A549 (cell line): ENCODE results near the gene CSTPP1. TPM values are rescaled to one million over a fixed set of nuclear protein-coding genes. Genes with fewer than 3 reads are reported as not detected.
A peak's percentile ranks its signal among the peaks of the same experiment; 100 is the strongest.

ENCODE experiments used
- BCL3 ChIP-seq: fragments of >200 bp; sonication (Bioruptor Twin); formaldehyde crosslinking; IDR thresholded peaks from 3 replicates; pipeline ENCODE4 v1.6.1; 2016
- CBX8 ChIP-seq: fragments of 200-600 bp; sonication (generic); IDR thresholded peaks from 2 replicates; pipeline ENCODE4 v1.6.1; 2016
- CHD2 ChIP-seq: fragments of 150-350 bp; IDR thresholded peaks from 2 replicates; pipeline ENCODE4 v1.6.1; 2014; ENCODE audit warnings: low read length; ENCODE audit not compliant: partially characterized antibody
- CTCF ChIP-seq: fragments of >200 bp; sonication (Bioruptor Twin); formaldehyde crosslinking; IDR thresholded peaks from 3 replicates; pipeline ENCODE4 v1.5.1; 2016
- ELK1 ChIP-seq: fragments of 150-350 bp; IDR thresholded peaks from 2 replicates; pipeline ENCODE4 v1.6.1; 2014; ENCODE audit warnings: low read depth, mild to moderate bottlenecking, low read length
- EP300 ChIP-seq, 2 experiments: fragments of >200 bp; sonication (Bioruptor Twin); formaldehyde crosslinking; IDR thresholded peaks; 2 replicates in 1 of 2; 3 replicates in 1 of 2; pipeline ENCODE4 v1.6.1; 2016 to 2017
- ESRRA ChIP-seq: fragments of 150-350 bp; IDR thresholded peaks from 2 replicates; pipeline ENCODE4 v1.6.1; 2014; ENCODE audit warnings: mild to moderate bottlenecking, low read length, borderline replicate concordance
- FOSL2 ChIP-seq, 2 experiments: fragments of 450-650 bp in 1 of 2; fragments of >200 bp in 1 of 2; sonication (Bioruptor Twin) in 1 of 2; formaldehyde crosslinking; IDR thresholded peaks; 2 replicates each; pipeline versions ENCODE4 v1.5.0 to v1.6.1; 2016 to 2020; ENCODE audit warnings: mild to moderate bottlenecking in 1 of 2, moderate library complexity in 1 of 2
- FOXS1 ChIP-seq: fragments of 250-450 bp; sonication (Bioruptor Pico); IDR thresholded peaks from 2 replicates; pipeline ENCODE4 v1.5.0; 2020; ENCODE audit warnings: mild to moderate bottlenecking, moderate library complexity
- HES2 ChIP-seq: fragments of >200 bp; sonication (Bioruptor Twin); formaldehyde crosslinking; IDR thresholded peaks from 2 replicates; pipeline ENCODE4 v1.6.1; 2016
- HEYL ChIP-seq: fragments of 250-450 bp; sonication (Bioruptor Pico); IDR thresholded peaks from 2 replicates; pipeline ENCODE4 v1.8.0; 2021; ENCODE audit warnings: mild to moderate bottlenecking, moderate library complexity
- HOXA7 ChIP-seq: fragments of 250-450 bp; sonication (Bioruptor Pico); IDR thresholded peaks from 2 replicates; pipeline ENCODE4 v1.5.0; 2020; ENCODE audit warnings: mild to moderate bottlenecking, moderate library complexity
- HOXB13 ChIP-seq: fragments of 250-450 bp; sonication (Bioruptor Pico); IDR thresholded peaks from 2 replicates; pipeline ENCODE4 v1.5.0; 2020; ENCODE audit warnings: low read depth, mild to moderate bottlenecking, moderate library complexity
- HOXB5 ChIP-seq: fragments of 250-450 bp; sonication (Bioruptor Pico); IDR thresholded peaks from 2 replicates; pipeline ENCODE4 v1.5.0; 2020; ENCODE audit warnings: mild to moderate bottlenecking, moderate library complexity
- JUNB ChIP-seq: fragments of >200 bp; sonication (Bioruptor Twin); formaldehyde crosslinking; IDR thresholded peaks from 2 replicates; pipeline ENCODE4 v1.6.1; 2016
- KDM5A ChIP-seq: fragments of 200-600 bp; sonication (generic); IDR thresholded peaks from 2 replicates; pipeline ENCODE4 v1.6.1; 2016; ENCODE audit warnings: antibody characterized with exemption, mild to moderate bottlenecking
- MAFK ChIP-seq: fragments of 450-650 bp; IDR thresholded peaks from 2 replicates; pipeline ENCODE4 v1.6.1; 2014; ENCODE audit not compliant: partially characterized antibody
- MAZ ChIP-seq: fragments of 150-350 bp; IDR thresholded peaks from 2 replicates; pipeline ENCODE4 v1.6.1; 2014; ENCODE audit warnings: antibody characterized with exemption, low read depth, low read length, borderline replicate concordance
- NPAS2 ChIP-seq: fragments of 250-450 bp; sonication (Bioruptor Pico); IDR thresholded peaks from 2 replicates; pipeline ENCODE4 v1.8.0; 2022; ENCODE audit warnings: mild to moderate bottlenecking, moderate library complexity, borderline replicate concordance
- PBX3 ChIP-seq: IDR thresholded peaks from 2 replicates; pipeline ENCODE4 v1.6.1; 2012
- PHF8 ChIP-seq: fragments of 200-600 bp; sonication (generic); IDR thresholded peaks from 2 replicates; pipeline ENCODE4 v1.6.1; 2016; ENCODE audit warnings: low read depth, mild to moderate bottlenecking, antibody characterized with exemption, moderate library complexity, borderline replicate concordance
- RAD21 ChIP-seq, 2 experiments: fragments of >200 bp in 1 of 2; sonication (Bioruptor Twin) in 1 of 2; formaldehyde crosslinking in 1 of 2; IDR thresholded peaks in 1 of 2; conservative IDR thresholded peaks in 1 of 2; 2 replicates in 1 of 2; 3 replicates in 1 of 2; pipeline ENCODE4 v1.6.1; 2012 to 2018; ENCODE audit warnings: inconsistent platforms in 1 of 2
- RCOR1 ChIP-seq: fragments of 150-350 bp; IDR thresholded peaks from 2 replicates; pipeline ENCODE4 v1.6.1; 2014; ENCODE audit warnings: antibody characterized with exemption, low read length, low read depth
- RFX5 ChIP-seq: fragments of 450-650 bp; IDR thresholded peaks from 2 replicates; pipeline ENCODE4 v1.7.1; 2014; ENCODE audit warnings: antibody characterized with exemption, mild to moderate bottlenecking, moderate library complexity
- RNF2 ChIP-seq: fragments of 200-600 bp; sonication (generic); IDR thresholded peaks from 2 replicates; pipeline ENCODE4 v1.6.1; 2016; ENCODE audit warnings: low read depth, mild to moderate bottlenecking, antibody characterized with exemption, moderate library complexity, borderline replicate concordance
- SMC3 ChIP-seq: fragments of >200 bp; sonication (Bioruptor Twin); formaldehyde crosslinking; IDR thresholded peaks from 3 replicates; pipeline ENCODE4 v1.6.1; 2018; ENCODE audit warnings: inconsistent platforms
- SREBF2 ChIP-seq: fragments of 450-650 bp; IDR thresholded peaks from 2 replicates; pipeline ENCODE4 v1.6.1; 2014; ENCODE audit warnings: mild to moderate bottlenecking, moderate library complexity
- USF2 ChIP-seq: fragments of 450-650 bp; IDR thresholded peaks from 2 replicates; pipeline ENCODE4 v1.6.1; 2014; ENCODE audit warnings: antibody characterized with exemption
- ZC3H11A ChIP-seq: fragments of 450-650 bp; IDR thresholded peaks from 2 replicates; pipeline ENCODE4 v1.6.1; 2014; ENCODE audit warnings: antibody characterized with exemption, mild to moderate bottlenecking
- ZFP36 ChIP-seq: fragments of 450-650 bp; IDR thresholded peaks from 2 replicates; pipeline ENCODE4 v1.6.1; 2014; ENCODE audit warnings: borderline replicate concordance; ENCODE audit not compliant: partially characterized antibody
- ZNF302 ChIP-seq: fragments of 250-450 bp; sonication (Bioruptor Pico); IDR thresholded peaks from 2 replicates; pipeline ENCODE4 v1.9.0; 2021; ENCODE audit warnings: inconsistent platforms, mild to moderate bottlenecking, moderate library complexity
- polyA plus RNA-seq, 4 experiments: library from polyadenylated mRNA; depleted of rRNA in 3 of 4; stranded (reverse); fragments of >200 nt; fragmentation: RNase III in 1 of 4; extraction: RNeasy Plus Mini Kit Qiagen cat#74134 plus additional on column Dnase treatment in 1 of 4; gene quantifications; 2 replicates in 3 of 4; 3 replicates in 1 of 4; pipeline ENCODE4 v1.2.3, GENCODE V29; 2011 to 2017

The CSTPP1 gene
- polyA plus RNA-seq, 2 of the 4 experiments (the other 2 are of a cell fraction) = 31.5 to 34.5 TPM

GRCh38 chr11:47176328-47177228 lies 240.0 kb downstream of the CSTPP1 start, which contains the start of gene ARFGAP2 (continued):
- TF ChIP-seq RCOR1 = no peak
- TF ChIP-seq SREBF2 = no peak
- TF ChIP-seq CBX8 = no peak
- no peak for TF ChIP-seq NPAS2 (CRISPR knock-in tag)
- TF ChIP-seq MAZ = no peak
- no peak for TF ChIP-seq ZC3H11A
- TF ChIP-seq SMC3 = no peak
- no peak for TF ChIP-seq ESRRA
- TF ChIP-seq FOSL2 (IDR thresholded peaks at IDR 0.05) = no peak
- TF ChIP-seq FOSL2 (CRISPR knock-in tag; IDR thresholded peaks at IDR 0.05) = no peak
- TF ChIP-seq RFX5 = 0 out of 2 replicates have a peak, but pooled peaks have one; percentile 17
- no peak for TF ChIP-seq USF2
- no peak for TF ChIP-seq EP300 (IDR thresholded peaks at IDR 0.05)
- no peak for TF ChIP-seq RNF2
- TF ChIP-seq HOXA7 = no peak
- no peak for TF ChIP-seq HEYL (CRISPR knock-in tag)
- no peak for TF ChIP-seq ELK1
- TF ChIP-seq ZNF302 = no peak
- TF ChIP-seq JUNB = no peak
- TF ChIP-seq PHF8 = peak; percentile 56
- TF ChIP-seq HES2 = no peak
- no peak for TF ChIP-seq MAFK
- TF ChIP-seq BCL3 = no peak
- no peak for TF ChIP-seq ZFP36
- TF ChIP-seq PBX3 = peak; percentile 68; the same call in 1 of the 2 replicates
- TF ChIP-seq CHD2 = no peak
- TF ChIP-seq RAD21 (conservative IDR thresholded peaks at IDR 0.05 in 1 of 2, IDR thresholded peaks at IDR 0.05 in 1 of 2) = no peak
- no peak for TF ChIP-seq HOXB5 (CRISPR knock-in tag)
- no peak for TF ChIP-seq FOXS1 (CRISPR knock-in tag)
- no peak for TF ChIP-seq CTCF
- no peak for TF ChIP-seq HOXB13
- peak; percentile 98 for TF ChIP-seq KDM5A
